ENCODE data around the gene GDNF.
"Not testable (repeated sequence)": the region's sequence is repeated elsewhere in the genome, so short reads cannot be mapped to it uniquely, and the experiment has no call there.

Gene GDNF

GRCh38 chr5:37781409-37781808, 58.4 kb downstream of the GDNF start:
- DNase-seq (ENCODE audit: low read depth): not testable (repeated sequence)

GRCh38 chr5:37777432-37778130, 62.3 kb downstream of the GDNF start:
- DNase-seq (ENCODE audit: low read depth): peak; percentile 99

- DNase-seq (ENCODE audit: low read depth): peak; percentile 96
Observed at GRCh38 chr5:37776826-37777225, 63.0 kb downstream of the GDNF start.

- DNase-seq (ENCODE audit: low read depth): no peak
Observed at GRCh38 chr5:37774912-37775483, 64.8 kb downstream of the GDNF start.

DNA sequence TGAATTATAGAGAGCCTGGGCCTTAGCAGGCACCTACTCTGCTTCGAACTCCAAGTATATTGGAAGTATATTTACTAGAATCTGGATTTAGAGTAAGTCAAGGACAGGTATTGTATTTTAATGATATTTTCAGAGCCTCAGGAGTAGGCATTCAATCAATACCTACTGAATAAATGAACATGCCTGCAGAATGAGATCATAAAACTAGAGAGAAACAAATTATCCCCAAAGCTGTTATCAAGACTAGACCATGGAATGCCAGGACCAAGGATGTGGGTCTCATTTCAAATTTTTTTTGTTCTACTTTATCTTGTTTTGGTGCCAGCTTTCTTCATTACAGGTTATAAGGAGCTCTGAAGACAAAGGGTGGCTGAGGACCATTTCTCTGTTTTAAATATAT, 66.0 kb downstream of the GDNF start:
- no peak for DNase-seq (ENCODE audit: low read depth)

GRCh38 chr5:37772255-37772654, 67.6 kb downstream of the GDNF start:
- no peak for DNase-seq (ENCODE audit: low read depth)

DNA sequence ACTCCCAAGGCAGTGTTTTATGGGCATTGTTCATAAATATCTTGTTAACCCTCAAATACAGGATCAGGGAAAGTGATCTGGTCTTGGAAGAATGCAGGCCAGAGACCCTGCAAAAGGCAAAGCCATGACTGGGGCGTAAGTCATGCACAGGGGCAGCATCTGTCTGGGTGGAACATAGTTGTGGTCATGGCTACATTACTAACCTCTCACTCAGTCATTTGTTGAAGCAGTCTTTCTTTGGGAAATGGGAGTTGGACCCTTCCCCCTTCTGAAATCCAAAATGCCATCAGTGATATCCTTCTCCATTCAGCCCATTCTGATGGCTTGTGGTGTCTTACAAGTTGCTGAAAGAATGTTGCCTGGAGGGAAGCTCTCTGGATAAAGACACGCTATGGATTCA, 68.1 kb downstream of the GDNF start:
- DNase-seq (ENCODE audit: low read depth): peak; percentile 100

DNA sequence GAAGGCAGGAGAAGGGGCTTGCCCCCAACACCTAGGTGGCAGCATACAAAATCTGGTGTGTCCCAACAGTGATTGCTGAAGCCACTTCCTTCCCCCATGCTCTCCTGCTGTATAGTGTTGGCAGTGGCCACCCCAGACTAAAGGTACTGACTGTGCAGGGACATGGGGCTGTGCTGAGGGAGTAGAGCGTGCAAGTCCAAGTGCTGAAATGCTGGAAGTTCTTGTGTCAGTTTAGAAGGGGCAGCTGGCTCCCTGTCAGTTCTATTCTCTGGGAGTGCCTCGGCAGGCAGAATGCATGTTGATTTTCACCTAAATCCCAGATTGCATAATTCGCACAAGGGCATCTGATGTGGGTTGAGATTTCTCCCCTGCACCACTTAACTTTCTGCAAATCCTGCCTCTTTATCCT, 68.6 kb downstream of the GDNF start:
- no peak for DNase-seq (ENCODE audit: low read depth)

DNA sequence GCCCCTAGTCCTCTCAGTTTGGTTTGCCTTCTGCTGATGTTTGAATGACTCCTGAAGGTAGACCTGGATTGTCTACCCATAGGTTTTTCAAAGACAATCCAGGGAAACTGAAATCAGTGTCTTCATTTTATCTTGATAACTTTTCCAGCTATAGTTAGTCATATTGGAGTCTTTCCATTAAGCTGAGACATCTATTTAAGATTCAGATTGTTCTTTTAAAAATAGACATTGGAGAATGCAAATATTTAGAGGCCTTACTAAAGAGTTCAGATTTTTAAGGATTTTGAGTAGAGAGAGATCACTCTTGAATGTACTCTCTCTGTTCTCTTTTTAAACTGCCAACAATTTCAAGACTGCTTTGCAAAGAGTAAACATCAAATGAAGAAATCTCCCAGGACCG, 69.1 kb downstream of the GDNF start:
- no peak for DNase-seq (ENCODE audit: low read depth)

GRCh38 chr5:37769840-37770239, 70.0 kb downstream of the GDNF start:
- DNase-seq (ENCODE audit: low read depth): no peak

DNA sequence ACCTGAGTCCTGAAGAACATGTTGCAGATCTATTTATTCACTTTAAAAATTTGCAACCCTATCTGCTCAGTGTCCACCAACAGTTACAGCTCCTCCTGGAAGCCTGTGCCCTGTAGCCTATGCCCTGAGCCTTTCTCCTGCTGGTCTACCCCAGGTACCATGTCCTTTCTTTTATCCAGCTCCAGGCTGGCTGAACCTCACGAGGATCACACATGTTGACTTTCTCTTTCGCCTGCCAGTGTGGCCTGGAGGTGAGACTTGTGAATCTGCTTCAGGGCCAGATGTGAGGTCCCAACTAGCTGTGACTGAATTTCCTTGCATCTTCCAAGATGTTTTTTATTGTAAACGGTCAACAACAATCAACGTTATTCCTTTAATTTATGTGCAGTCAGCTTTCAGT, 70.7 kb downstream of the GDNF start:
- no peak for DNase-seq (ENCODE audit: low read depth)

- no peak for DNase-seq (ENCODE audit: low read depth)
Observed at GRCh38 chr5:37768371-37768770, 71.5 kb downstream of the GDNF start.

GRCh38 chr5:37767961-37768360, 71.9 kb downstream of the GDNF start:
- no peak for DNase-seq (ENCODE audit: low read depth)

GRCh38 chr5:37767251-37767650, 72.6 kb downstream of the GDNF start:
- no peak for DNase-seq (ENCODE audit: low read depth)
